ENCODE measurements around the gene C22orf23. TPM values are rescaled to one million over a fixed set of nuclear protein-coding genes. Genes with fewer than 3 reads are reported as not detected.

The C22orf23 gene
- total RNA-seq, 1 experiment from 2014 or later: 0.47 TPM

DNA sequence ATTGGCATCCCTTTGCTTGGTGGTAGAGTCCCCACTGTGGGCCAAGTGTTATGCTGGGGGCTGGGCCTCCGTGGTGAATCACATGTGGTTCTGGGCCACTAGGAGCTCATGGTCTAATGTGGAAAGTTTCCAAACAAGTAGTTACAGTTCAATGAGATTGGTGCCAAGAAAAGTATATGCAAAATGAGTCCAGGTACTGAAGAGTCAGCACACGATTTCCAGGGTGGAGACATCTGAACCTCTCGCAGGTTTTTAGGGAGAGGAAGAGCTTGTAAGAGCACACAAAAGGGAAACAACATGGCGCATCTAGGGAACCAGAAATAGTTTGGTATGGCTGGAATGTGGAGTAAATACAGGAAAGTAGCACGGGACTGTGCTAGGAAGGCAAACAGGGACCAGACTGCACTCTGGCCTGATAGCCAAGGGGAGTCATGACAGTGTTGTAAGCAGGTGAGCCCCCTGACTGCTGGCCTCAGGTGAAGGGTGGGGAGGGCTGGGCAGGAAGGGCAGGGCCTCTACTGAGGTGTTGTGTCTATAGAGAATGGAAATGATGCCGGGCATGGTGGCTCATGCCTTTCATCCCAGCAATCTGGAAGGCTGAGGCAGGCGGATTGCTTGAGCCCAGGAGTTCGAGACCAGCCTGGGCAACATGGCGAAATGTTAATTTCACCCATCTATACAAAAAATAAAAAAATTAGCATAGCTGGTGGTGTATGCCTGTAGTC lies 12.7 kb upstream of the C22orf23 start (continued):
- TF ChIP-seq, protein P1, sequence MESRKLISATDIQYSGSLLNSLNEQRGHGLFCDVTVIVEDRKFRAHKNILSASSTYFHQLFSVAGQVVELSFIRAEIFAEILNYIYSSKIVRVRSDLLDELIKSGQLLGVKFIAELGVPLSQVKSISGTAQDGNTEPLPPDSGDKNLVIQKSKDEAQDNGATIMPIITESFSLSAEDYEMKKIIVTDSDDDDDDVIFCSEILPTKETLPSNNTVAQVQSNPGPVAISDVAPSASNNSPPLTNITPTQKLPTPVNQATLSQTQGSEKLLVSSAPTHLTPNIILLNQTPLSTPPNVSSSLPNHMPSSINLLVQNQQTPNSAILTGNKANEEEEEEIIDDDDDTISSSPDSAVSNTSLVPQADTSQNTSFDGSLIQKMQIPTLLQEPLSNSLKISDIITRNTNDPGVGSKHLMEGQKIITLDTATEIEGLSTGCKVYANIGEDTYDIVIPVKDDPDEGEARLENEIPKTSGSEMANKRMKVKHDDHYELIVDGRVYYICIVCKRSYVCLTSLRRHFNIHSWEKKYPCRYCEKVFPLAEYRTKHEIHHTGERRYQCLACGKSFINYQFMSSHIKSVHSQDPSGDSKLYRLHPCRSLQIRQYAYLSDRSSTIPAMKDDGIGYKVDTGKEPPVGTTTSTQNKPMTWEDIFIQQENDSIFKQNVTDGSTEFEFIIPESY (IDR thresholded peaks at IDR 0.05; ENCODE audit: extremely low read depth, insufficient replicate concordance, low read length): no peak
- TF ChIP-seq CEBPB (IDR thresholded peaks at IDR 0.05; ENCODE audit: low read depth) (no peak), CBX3 (IDR thresholded peaks at IDR 0.05; ENCODE audit: low read depth) (no peak), EZH2 (IDR thresholded peaks at IDR 0.05) (no peak), ZNF274 (IDR thresholded peaks at IDR 0.05; ENCODE audit: low read depth, low read length) (no peak), SP1 (IDR thresholded peaks at IDR 0.05; ENCODE audit: low read depth) (no peak), EZH2phosphoT487 (IDR thresholded peaks at IDR 0.05; ENCODE audit: borderline replicate concordance) (no peak), FOSL1 (IDR thresholded peaks at IDR 0.05; ENCODE audit: low read depth) (no peak)
- TF ChIP-seq, protein P2, sequence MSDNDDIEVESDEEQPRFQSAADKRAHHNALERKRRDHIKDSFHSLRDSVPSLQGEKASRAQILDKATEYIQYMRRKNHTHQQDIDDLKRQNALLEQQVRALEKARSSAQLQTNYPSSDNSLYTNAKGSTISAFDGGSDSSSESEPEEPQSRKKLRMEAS (IDR thresholded peaks at IDR 0.05): no peak
- TF ChIP-seq, protein P3, sequence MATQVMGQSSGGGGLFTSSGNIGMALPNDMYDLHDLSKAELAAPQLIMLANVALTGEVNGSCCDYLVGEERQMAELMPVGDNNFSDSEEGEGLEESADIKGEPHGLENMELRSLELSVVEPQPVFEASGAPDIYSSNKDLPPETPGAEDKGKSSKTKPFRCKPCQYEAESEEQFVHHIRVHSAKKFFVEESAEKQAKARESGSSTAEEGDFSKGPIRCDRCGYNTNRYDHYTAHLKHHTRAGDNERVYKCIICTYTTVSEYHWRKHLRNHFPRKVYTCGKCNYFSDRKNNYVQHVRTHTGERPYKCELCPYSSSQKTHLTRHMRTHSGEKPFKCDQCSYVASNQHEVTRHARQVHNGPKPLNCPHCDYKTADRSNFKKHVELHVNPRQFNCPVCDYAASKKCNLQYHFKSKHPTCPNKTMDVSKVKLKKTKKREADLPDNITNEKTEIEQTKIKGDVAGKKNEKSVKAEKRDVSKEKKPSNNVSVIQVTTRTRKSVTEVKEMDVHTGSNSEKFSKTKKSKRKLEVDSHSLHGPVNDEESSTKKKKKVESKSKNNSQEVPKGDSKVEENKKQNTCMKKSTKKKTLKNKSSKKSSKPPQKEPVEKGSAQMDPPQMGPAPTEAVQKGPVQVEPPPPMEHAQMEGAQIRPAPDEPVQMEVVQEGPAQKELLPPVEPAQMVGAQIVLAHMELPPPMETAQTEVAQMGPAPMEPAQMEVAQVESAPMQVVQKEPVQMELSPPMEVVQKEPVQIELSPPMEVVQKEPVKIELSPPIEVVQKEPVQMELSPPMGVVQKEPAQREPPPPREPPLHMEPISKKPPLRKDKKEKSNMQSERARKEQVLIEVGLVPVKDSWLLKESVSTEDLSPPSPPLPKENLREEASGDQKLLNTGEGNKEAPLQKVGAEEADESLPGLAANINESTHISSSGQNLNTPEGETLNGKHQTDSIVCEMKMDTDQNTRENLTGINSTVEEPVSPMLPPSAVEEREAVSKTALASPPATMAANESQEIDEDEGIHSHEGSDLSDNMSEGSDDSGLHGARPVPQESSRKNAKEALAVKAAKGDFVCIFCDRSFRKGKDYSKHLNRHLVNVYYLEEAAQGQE (IDR thresholded peaks at IDR 0.05; ENCODE audit: low read depth): no peak
